H54 (cell line): ENCODE results near the gene MRPL39.

Experiments
- DNase-seq: peaks from one replicate; pipeline ENCODE4 v3.0.0; 2011; ENCODE audit warnings: low spot score, mixed read lengths; ENCODE audit not compliant: insufficient read length
- FAIRE-seq: peaks from 3 replicates; lab custom pipeline; 2011; peaks lifted over from hg19 to GRCh38; lab: Jason Lieb, UNC
- POLR2A ChIP-seq: IDR thresholded peaks from 2 replicates; pipeline ENCODE4 v1.6.1; 2011; ENCODE audit warnings: low read depth, mild to moderate bottlenecking, low read length

Gene MRPL39

GRCh38 chr21:25583370-25584130 is 23.7 kb downstream of the MRPL39 start:
- DNase-seq (no peak), FAIRE-seq (no peak)
- no peak for TF ChIP-seq POLR2A

- no peak for FAIRE-seq
- no peak for TF ChIP-seq POLR2A
- no peak for DNase-seq
Measured at GRCh38 chr21:25582888-25583287, 24.4 kb downstream of the MRPL39 start.

GRCh38 chr21:25582164-25582790 is 25.0 kb downstream of the MRPL39 start:
- DNase-seq = no peak
- TF ChIP-seq POLR2A = no peak
- FAIRE-seq = no peak

- no peak for TF ChIP-seq POLR2A
- no peak for FAIRE-seq
- no peak for DNase-seq
Measured at GRCh38 chr21:25581582-25581981, 25.7 kb downstream of the MRPL39 start.

- FAIRE-seq = no peak
- DNase-seq = no peak
- no peak for TF ChIP-seq POLR2A
Measured at GRCh38 chr21:25580912-25581260, 26.4 kb downstream of the MRPL39 start.

- FAIRE-seq (no peak), DNase-seq (no peak)
- TF ChIP-seq POLR2A = no peak
Measured at GRCh38 chr21:25579226-25580013, 27.9 kb downstream of the MRPL39 start.

- no peak for TF ChIP-seq POLR2A
- no peak for FAIRE-seq
- no peak for DNase-seq
Measured at GRCh38 chr21:25578056-25578961, 29.0 kb downstream of the MRPL39 start.

GRCh38 chr21:25577424-25578055 is 29.7 kb downstream of the MRPL39 start:
- DNase-seq (no peak), FAIRE-seq (no peak)
- no peak for TF ChIP-seq POLR2A

- FAIRE-seq = peak; percentile 97
- no peak for TF ChIP-seq POLR2A
- DNase-seq = peak; percentile 45
Measured at GRCh38 chr21:25573409-25574206, 33.7 kb downstream of the MRPL39 start.

GRCh38 chr21:25572861-25573310 is 34.4 kb downstream of the MRPL39 start:
- TF ChIP-seq POLR2A = no peak
- no peak for DNase-seq
- FAIRE-seq = peak; percentile 38

GRCh38 chr21:25571726-25572121 is 35.6 kb downstream of the MRPL39 start:
- TF ChIP-seq POLR2A = no peak
- DNase-seq (no peak), FAIRE-seq (no peak)

- no peak for DNase-seq
- no peak for TF ChIP-seq POLR2A
- FAIRE-seq = no peak
Measured at GRCh38 chr21:25569711-25570110, 37.6 kb downstream of the MRPL39 start.

GRCh38 chr21:25569084-25569483 is 38.2 kb downstream of the MRPL39 start:
- TF ChIP-seq POLR2A = no peak
- no peak for DNase-seq
- FAIRE-seq = peak; percentile 27
